IMR-90 (cell line): ENCODE results near the gene OXLD1. TPM values are rescaled to one million over a fixed set of nuclear protein-coding genes. Genes with fewer than 3 reads are reported as not detected.

Experiments used
- ATAC-seq: fragments of 200-7000 bp; cut with Tn5 transposase; 2 replicates; pipeline ENCODE4 v1.9.1; 2020; ENCODE audit warnings: low read depth, mild to moderate bottlenecking, moderate library complexity
- BruUV-seq: library from RNA; stranded (reverse); fragments of 400-500 nt; replicated peaks from 2 replicates; lab custom pipeline; 2021; lab: Mats Ljungman, UMichigan
- CTCF ChIA-PET: fragments of 300-600 bp; formaldehyde crosslinking; extraction: SDS; loops from one replicate; lab custom pipeline; 2021; ENCODE audit warnings: antibody characterized with exemption; lab: Yijun Ruan, JAX
- POLR2A ChIA-PET: fragments of 300-600 bp; sonication (Branson Sonifier 250); formaldehyde crosslinking; loops from one replicate; lab custom pipeline; 2022; ENCODE audit warnings: antibody characterized with exemption; ENCODE audit not compliant: unreplicated experiment; lab: Charles Lee
- DNase-seq: peaks from one replicate; pipeline ENCODE4 v3.0.0; 2013
- H2AFZ ChIP-seq: replicated peaks from 2 replicates; pipeline ENCODE3; 2013; ENCODE audit warnings: low read length, mild to moderate bottlenecking; ENCODE audit not compliant: poor library complexity
- H2AK5ac ChIP-seq: 2 replicates; pipeline ENCODE4 v1.6.1; 2013; ENCODE audit warnings: low read depth, low read length, inconsistent platforms
- H2AK9ac ChIP-seq: replicated peaks from 2 replicates; pipeline ENCODE3; 2013; ENCODE audit warnings: mild to moderate bottlenecking, low read depth, low read length, moderate library complexity; ENCODE audit not compliant: poor library complexity
- H2BK120ac ChIP-seq: 2 replicates; pipeline ENCODE4 v1.6.1; 2013; ENCODE audit warnings: low read depth, low read length, inconsistent platforms
- H2BK15ac ChIP-seq: 3 replicates; pipeline ENCODE4 v1.6.1; 2013; ENCODE audit warnings: low read depth, low read length, inconsistent platforms
- H2BK20ac ChIP-seq: 2 replicates; pipeline ENCODE4 v1.6.1; 2013; ENCODE audit warnings: low read depth, mild to moderate bottlenecking, inconsistent platforms, low read length, moderate library complexity
- H2BK5ac ChIP-seq: 2 replicates; pipeline ENCODE4 v1.6.1; 2013; ENCODE audit warnings: mild to moderate bottlenecking, low read depth, low read length, inconsistent platforms; ENCODE audit not compliant: poor library complexity, severe bottlenecking
- H3K14ac ChIP-seq: replicated peaks from 2 replicates; pipeline ENCODE4 v1.6.1; 2013; ENCODE audit warnings: low read depth, low read length, inconsistent platforms
- H3K18ac ChIP-seq: 2 replicates; pipeline ENCODE4 v1.6.1; 2013; ENCODE audit warnings: low read depth, low read length, control low read depth
- H3K23ac ChIP-seq: 2 replicates; pipeline ENCODE4 v1.6.1; 2013; ENCODE audit warnings: low read depth, low read length, inconsistent platforms
- H3K27ac ChIP-seq: 2 replicates; pipeline ENCODE4 v1.5.1; 2013; ENCODE audit warnings: mild to moderate bottlenecking, control low read depth, low read length; ENCODE audit not compliant: insufficient read depth
- H3K27me3 ChIP-seq: 2 replicates; pipeline ENCODE4 v1.6.1; 2013; ENCODE audit warnings: low read length; ENCODE audit not compliant: control insufficient read depth, insufficient read depth
- H3K36me3 ChIP-seq: 2 replicates; pipeline ENCODE4 v1.6.1; 2013; ENCODE audit warnings: low read length, mixed read lengths; ENCODE audit not compliant: control insufficient read depth, insufficient read depth
- H3K4ac ChIP-seq: 2 replicates; pipeline ENCODE4 v1.6.1; 2013; ENCODE audit warnings: low read depth, low read length, inconsistent platforms
- H3K4me1 ChIP-seq: 2 replicates; pipeline ENCODE4 v1.6.1; 2013; ENCODE audit warnings: low read length, mixed read lengths; ENCODE audit not compliant: control insufficient read depth, insufficient read depth
- H3K4me2 ChIP-seq: 2 replicates; pipeline ENCODE4 v1.6.1; 2013; ENCODE audit warnings: low read depth, mild to moderate bottlenecking, control low read depth, low read length, moderate library complexity
- H3K4me3 ChIP-seq: 2 replicates; pipeline ENCODE4 v1.5.1; 2013; ENCODE audit warnings: low read depth, mild to moderate bottlenecking, control low read depth, low read length, moderate library complexity; ENCODE audit not compliant: insufficient read depth
- H3K56ac ChIP-seq: 2 replicates; pipeline ENCODE4 v1.6.1; 2013; ENCODE audit warnings: low read length, inconsistent platforms; ENCODE audit not compliant: insufficient read depth; ENCODE audit errors: extremely low read depth
- H3K79me1 ChIP-seq, 2 experiments: 2 replicates each; pipeline ENCODE4 v1.6.1; 2013; ENCODE audit warnings: low read length in 2 of 2, inconsistent platforms in 1 of 2, low read depth in 1 of 2
- H3K9ac ChIP-seq: 2 replicates; pipeline ENCODE4 v1.6.1; 2013; ENCODE audit warnings: low read depth, low read length, control low read depth
- H3K9me1 ChIP-seq: 2 replicates; pipeline ENCODE4 v1.6.1; 2013; ENCODE audit warnings: low read length, inconsistent platforms; ENCODE audit not compliant: insufficient read depth
- H3K9me3 ChIP-seq: 2 replicates; pipeline ENCODE4 v1.6.1; 2013; ENCODE audit warnings: low read length; ENCODE audit not compliant: control insufficient read depth, insufficient read depth
- H4K20me1 ChIP-seq: 2 replicates; pipeline ENCODE4 v1.6.1; 2013; ENCODE audit warnings: low read length, inconsistent platforms; ENCODE audit not compliant: insufficient read depth
- H4K5ac ChIP-seq: 2 replicates; pipeline ENCODE4 v1.6.1; 2013; ENCODE audit warnings: mild to moderate bottlenecking, low read depth, low read length, control low read depth
- H4K8ac ChIP-seq, 2 experiments: 2 replicates each; pipeline ENCODE4 v1.6.1; 2013; ENCODE audit warnings: low read depth in 2 of 2, low read length in 2 of 2, control low read depth in 1 of 2, inconsistent platforms in 1 of 2
- H4K91ac ChIP-seq: 2 replicates; pipeline ENCODE4 v1.6.1; 2013; ENCODE audit warnings: low read depth, low read length, inconsistent platforms; ENCODE audit not compliant: insufficient read depth
- CTCF ChIP-seq: conservative IDR thresholded peaks from 2 replicates; pipeline ENCODE4 v1.5.1; 2012; ENCODE audit warnings: mild to moderate bottlenecking, low read depth, low read length, improper control_type of control experiment
- MAFK ChIP-seq: IDR thresholded peaks from 2 replicates; pipeline ENCODE4 v1.6.1; 2012; ENCODE audit warnings: low read depth, low read length, improper control_type of control experiment
- MAZ ChIP-seq: IDR thresholded peaks from 2 replicates; pipeline ENCODE4 v1.6.1; 2012; ENCODE audit warnings: low read depth, mild to moderate bottlenecking, low read length, improper control_type of control experiment, moderate library complexity, borderline replicate concordance
- MXI1 ChIP-seq: IDR thresholded peaks from 2 replicates; pipeline ENCODE4 v1.6.1; 2012; ENCODE audit warnings: low read depth, mild to moderate bottlenecking, low read length, moderate library complexity, borderline replicate concordance
- NFE2L2 ChIP-seq: fragments of 150-350 bp; IDR thresholded peaks from 2 replicates; pipeline ENCODE4 v1.6.1; 2016; ENCODE audit warnings: low read depth, mild to moderate bottlenecking, low read length
- SMC3 ChIP-seq: fragments of 150-350 bp; IDR thresholded peaks from 2 replicates; pipeline ENCODE4 v1.6.1; 2016; ENCODE audit warnings: low read depth, mild to moderate bottlenecking, antibody characterized with exemption, low read length, moderate library complexity
- WGBS, 2 experiments: methylation state at CpG; one replicate each; pipeline versions ENCODE4 v1.1.5 to v1.1.7; 2013; ENCODE audit warnings: missing lambda C conversion rate in 2 of 2; ENCODE audit not compliant: insufficient read length in 1 of 2; ENCODE audit errors: extremely low coverage in 2 of 2; 5-methylcytosine and 5-hydroxymethylcytosine counted together
- dilution Hi-C: fragments of 300-500 bp; cut with HindIII; formaldehyde crosslinking; loops from one replicate; pipeline ENCODE4 v1.14.3; 2018; ENCODE audit warnings: low sequenced_read_pairs; ENCODE audit not compliant: unreplicated experiment
- in situ Hi-C: fragments of 300-500 bp; cut with MboI; formaldehyde crosslinking; loops from 3 replicates; pipeline ENCODE4 v1.14.3; 2019; ENCODE audit warnings: low sequenced_read_pairs, inconsistent platforms, mixed read lengths
- intact Hi-C: fragments of 100-400 bp; cut with micrococcal nuclease; formaldehyde crosslinking; loops from 2 replicates; pipeline ENCODE4 v1.10.0; 2022
- polyA plus RNA-seq, 3 experiments: library from polyadenylated mRNA; depleted of rRNA; stranded (reverse); fragments of >200 nt; gene quantifications; 2 replicates each; pipeline ENCODE4 v1.2.3, GENCODE V29; 2012; ENCODE audit warnings: low replicate concordance in 1 of 3
- total RNA-seq: library from RNA; depleted of rRNA; stranded (reverse); fragments of >200 nt; gene quantifications from 2 replicates; pipeline ENCODE4 v1.2.3, GENCODE V29; 2012

The OXLD1 gene
- total and polyA plus RNA-seq, 2 of the 4 experiments (the other 2 are of a cell fraction) = 9.9 to 22.3 TPM

GRCh38 chr17:81712468-81713003 is 46.1 kb upstream of the OXLD1 start:
- no peak overlapping the region for H4K5ac ChIP-seq
- H2BK20ac ChIP-seq = no peak overlapping the region
- in situ Hi-C loops (no loop called here), dilution Hi-C loops (no loop called here), intact Hi-C loops (no loop called here)
- BruUV-seq = no TSS peak
- ChIA-PET CTCF (interaction anchor here (0.6 kb wide), 1 partner anchor 12 kb away, joined by 4 read pairs; no protein-coding TSS in a partner anchor), POLR2A (no interaction called here)
- no peaks in the 10 kb centered on the region for H3K27me3 ChIP-seq
- TF ChIP-seq CTCF = peak; percentile 30; the same call in 1 of the 2 replicates
- TF ChIP-seq NFE2L2 = no peak
- TF ChIP-seq SMC3 = no peak
- no peak; the same call in 1 of the 2 replicates for TF ChIP-seq MXI1
- TF ChIP-seq MAFK = no peak
- 0 out of 2 replicates have a peak, but pooled peaks have one; percentile 44 for TF ChIP-seq MAZ
- H4K8ac ChIP-seq = no peak overlapping the region
- no peak overlapping the region; the same call in 1 of the 2 replicates for H3K27ac ChIP-seq
- H4K20me1 ChIP-seq = no peaks in the 10 kb centered on the region; the same call in 1 of the 2 replicates
- H3K56ac ChIP-seq = no peak overlapping the region
- H3K18ac ChIP-seq = no peak overlapping the region
- ATAC-seq = peak; percentile 62
- no peaks in the 10 kb centered on the region for H3K9me3 ChIP-seq
- no peak overlapping the region for H4K91ac ChIP-seq
- H3K14ac ChIP-seq = no peak overlapping the region
- peak overlapping the region; percentile 89 for H3K4me2 ChIP-seq
- peak overlapping the region; percentile 87 for H3K4me3 ChIP-seq
- peak overlapping the region; percentile 46 for H3K9ac ChIP-seq
- H2BK15ac ChIP-seq = no peak overlapping the region
- no peak overlapping the region for H3K4ac ChIP-seq
- H3K23ac ChIP-seq = peak overlapping the region; percentile 65; the same call in 1 of the 2 replicates
- DNase-seq = no peak
- WGBS, 2 experiments = 0% methylated on average over 22 of the region's 41 CpGs; no CpG with 5 or more reads in 1 of the 2 experiments
- H3K9me1 ChIP-seq = peaks cover 8% of the 10 kb centered on the region
- no peak overlapping the region for H2BK120ac ChIP-seq
- H3K4me1 ChIP-seq = peaks cover 18% of the 10 kb centered on the region
- peaks cover 14 to 34% of the 10 kb centered on the region in 2 experiments for H3K79me1 ChIP-seq
- H2AK5ac ChIP-seq = no peak overlapping the region
- H2BK5ac ChIP-seq = no peak overlapping the region
- H3K36me3 ChIP-seq = peaks cover 3% of the 10 kb centered on the region; the same call in 1 of the 2 replicates
- H2AK9ac ChIP-seq = peak overlapping the region; percentile 83
- peak overlapping the region; percentile 96 for H2AFZ ChIP-seq
